HEK293 (cell line): ENCODE measurements around the gene ADD1.

Experiments used
- HOXD13 ChIP-seq: sonication (generic); formaldehyde crosslinking; IDR thresholded peaks from 2 replicates; pipeline ENCODE4 v1.8.0; 2022; ENCODE audit warnings: missing genetic modification reagents, borderline replicate concordance
- ZFP37 ChIP-seq: fragments of 450-650 bp; formaldehyde crosslinking; IDR thresholded peaks from 2 replicates; pipeline ENCODE4 v1.5.1; 2016; ENCODE audit warnings: missing biosample characterization, missing genetic modification characterization

- TF ChIP-seq HOXD13 (CRISPR knock-in tag) (no peak), ZFP37 (tag by site-specific recombination) (no peak)
These were observed 39.8 kb upstream of the ADD1 start for GRCh38 chr4:2803624-2804448.
